ENCODE measurements around the gene MRPL45. TPM values are rescaled to one million over a fixed set of nuclear protein-coding genes. Genes with fewer than 3 reads are reported as not detected.

The MRPL45 gene
- total and polyA plus RNA-seq, 2 experiments from 2014 or later: 42.6 to 63.9 TPM

- Mint-ChIP-seq H3K4me1 (peaks cover 34% of the 10 kb centered on the region), H3K36me3 (ENCODE audit: low read depth) (no peaks in the 10 kb centered on the region; the same call in 2 of the 3 replicates), H3K27ac (0 out of 2 replicates have a peak overlapping the region, but pooled peaks have one; percentile 25), H3K4me3 (no peak overlapping the region), H3K9me3 (no peaks in the 10 kb centered on the region), H3K27me3 (ENCODE audit: insufficient read depth, low read depth, poor library complexity) (peaks cover 12% of the 10 kb centered on the region)
- H4K20me1 ChIP-seq (replicated peaks; ENCODE audit: insufficient read depth): no peaks in the 10 kb centered on the region
- H2AFZ ChIP-seq: 0 out of 2 replicates have a peak overlapping the region, but pooled peaks have one; percentile 72
- ATAC-seq (peak; percentile 93), DNase-seq (ENCODE audit: low spot score) (peak; percentile 91)
- no peaks in the 10 kb centered on the region for H3K4me1 ChIP-seq (ENCODE audit: insufficient read depth)
- H3K79me2 ChIP-seq (replicated peaks; ENCODE audit: insufficient read depth): no peaks in the 10 kb centered on the region
- H3K27ac ChIP-seq (ENCODE audit: low read depth): no peak overlapping the region; the same call in 1 of the 2 replicates
- H3K4me3 ChIP-seq: no peak overlapping the region
- H3F3A ChIP-seq (replicated peaks; ENCODE audit: low read depth): no peaks in the 10 kb centered on the region
- TF ChIP-seq CREB1 (CRISPR knock-in tag; IDR thresholded peaks at IDR 0.05; ENCODE audit: low read depth): peak; percentile 9; the same call in 1 of the 2 replicates
- no peak for TF ChIP-seq POLR2AphosphoS5 (IDR thresholded peaks at IDR 0.05; ENCODE audit: low read depth)
- no peak for TF ChIP-seq ZNF331 (CRISPR knock-in tag; IDR thresholded peaks at IDR 0.05; ENCODE audit: low read depth)
- TF ChIP-seq ZNF114 (CRISPR knock-in tag; IDR thresholded peaks at IDR 0.05): no peak
- TF ChIP-seq REST (IDR thresholded peaks at IDR 0.05; ENCODE audit: unreplicated experiment): no peak
- TF ChIP-seq ZNF462 (CRISPR knock-in tag; IDR thresholded peaks at IDR 0.05): no peak
- TF ChIP-seq NANOG (IDR thresholded peaks at IDR 0.05; ENCODE audit: borderline replicate concordance): no peak
- no peak for TF ChIP-seq ETS1 (IDR thresholded peaks at IDR 0.05)
- no peak for TF ChIP-seq EZH2 (IDR thresholded peaks at IDR 0.05; ENCODE audit: low read depth, unreplicated experiment)
- TF ChIP-seq, protein P1, sequence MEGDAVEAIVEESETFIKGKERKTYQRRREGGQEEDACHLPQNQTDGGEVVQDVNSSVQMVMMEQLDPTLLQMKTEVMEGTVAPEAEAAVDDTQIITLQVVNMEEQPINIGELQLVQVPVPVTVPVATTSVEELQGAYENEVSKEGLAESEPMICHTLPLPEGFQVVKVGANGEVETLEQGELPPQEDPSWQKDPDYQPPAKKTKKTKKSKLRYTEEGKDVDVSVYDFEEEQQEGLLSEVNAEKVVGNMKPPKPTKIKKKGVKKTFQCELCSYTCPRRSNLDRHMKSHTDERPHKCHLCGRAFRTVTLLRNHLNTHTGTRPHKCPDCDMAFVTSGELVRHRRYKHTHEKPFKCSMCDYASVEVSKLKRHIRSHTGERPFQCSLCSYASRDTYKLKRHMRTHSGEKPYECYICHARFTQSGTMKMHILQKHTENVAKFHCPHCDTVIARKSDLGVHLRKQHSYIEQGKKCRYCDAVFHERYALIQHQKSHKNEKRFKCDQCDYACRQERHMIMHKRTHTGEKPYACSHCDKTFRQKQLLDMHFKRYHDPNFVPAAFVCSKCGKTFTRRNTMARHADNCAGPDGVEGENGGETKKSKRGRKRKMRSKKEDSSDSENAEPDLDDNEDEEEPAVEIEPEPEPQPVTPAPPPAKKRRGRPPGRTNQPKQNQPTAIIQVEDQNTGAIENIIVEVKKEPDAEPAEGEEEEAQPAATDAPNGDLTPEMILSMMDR (conservative IDR thresholded peaks at IDR 0.05; ENCODE audit: low read depth in 2 of 2): peak; percentile 99
- no peaks in the 10 kb centered on the region for H3K27me3 ChIP-seq (ENCODE audit: insufficient read depth)
- H3K9me2 ChIP-seq (ENCODE audit: insufficient read depth): no peaks in the 10 kb centered on the region
- H3K4me2 ChIP-seq: no peak overlapping the region
- no peaks in the 10 kb centered on the region for H3K36me3 ChIP-seq (ENCODE audit: insufficient read depth)
Observed at GRCh38 chr17:38333635-38334295, 36.8 kb downstream of the MRPL45 start.

Measured in GM23338 (cell line).